Subcutaneous abdominal adipose tissue (tissue), 5 donors: ENCODE measurements around the gene SFT2D2.

Experiments used
- H3K27ac ChIP-seq: one replicate; pipeline ENCODE4 v1.7.0; 2013; ENCODE audit warnings: low read depth, mild to moderate bottlenecking, inconsistent platforms, low read length, moderate library complexity
- H3K27me3 ChIP-seq, 5 donors: one replicate each; pipeline ENCODE4 v1.7.0; 2013; ENCODE audit warnings: low read length in 5 of 5, inconsistent platforms in 1 of 5; ENCODE audit not compliant: control insufficient read depth in 5 of 5, insufficient read depth in 4 of 5
- H3K36me3 ChIP-seq, 5 donors: one replicate each; pipeline ENCODE4 v1.7.0; 2013; ENCODE audit warnings: low read length in 5 of 5; ENCODE audit not compliant: control insufficient read depth in 5 of 5, insufficient read depth in 5 of 5
- H3K4me1 ChIP-seq, 5 donors: one replicate each; pipeline ENCODE4 v1.7.0; 2013; ENCODE audit warnings: low read length in 5 of 5, mild to moderate bottlenecking in 3 of 5, moderate library complexity in 1 of 5; ENCODE audit not compliant: control insufficient read depth in 5 of 5, insufficient read depth in 5 of 5
- H3K4me3 ChIP-seq, 5 donors: one replicate each; pipeline ENCODE4 v1.7.0; 2013; ENCODE audit warnings: low read length in 5 of 5, low read depth in 1 of 5
- H3K9ac ChIP-seq, 5 donors: one replicate each; pipeline ENCODE4 v1.7.0; 2013; ENCODE audit warnings: low read length in 5 of 5, mild to moderate bottlenecking in 4 of 5, moderate library complexity in 3 of 5
- H3K9me3 ChIP-seq, 5 donors: one replicate each; pipeline ENCODE4 v1.7.0; 2013; ENCODE audit warnings: low read length in 5 of 5; ENCODE audit not compliant: control insufficient read depth in 5 of 5
- donor health status: healthy.
- donor health status: healthy.
- donor health status: healthy.
- donor health status: healthy.
- donor health status: healthy.

Gene SFT2D2

GRCh38 chr1:168259567-168259966 is 33.8 kb downstream of the SFT2D2 start:
- H3K27ac ChIP-seq = no peak overlapping the region
- H3K4me3 ChIP-seq = no peak overlapping the region
- H3K27me3 ChIP-seq = no peaks in the 10 kb centered on the region
- peaks cover 0 to 3% (median 0%) of the 10 kb centered on the region in 5 donors for H3K36me3 ChIP-seq
- no peak overlapping the region for H3K9ac ChIP-seq
- peaks cover 0 to 20% (median 9%) of the 10 kb centered on the region in 5 donors for H3K4me1 ChIP-seq
- peaks cover 0 to 9% (median 2%) of the 10 kb centered on the region in 5 donors for H3K9me3 ChIP-seq

DNA sequence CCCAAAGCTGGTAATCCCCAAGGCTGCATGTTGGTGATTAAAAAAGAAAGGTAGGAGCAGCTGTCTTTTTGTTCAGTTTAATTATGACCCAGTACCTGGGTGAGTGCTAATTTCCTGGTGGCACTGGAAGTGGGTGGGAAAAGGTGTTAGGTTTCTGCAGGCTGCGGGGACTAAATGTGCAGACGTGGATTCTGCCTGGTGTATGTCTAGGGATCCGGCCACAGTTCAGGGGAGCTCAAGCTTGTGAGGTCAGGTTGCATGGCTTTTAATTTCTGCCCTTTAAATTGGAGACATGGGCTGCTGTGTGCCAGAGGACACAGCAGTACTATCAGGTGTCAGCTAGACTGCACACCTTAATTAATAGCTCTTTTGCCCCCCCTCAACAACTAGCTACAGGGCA is 34.6 kb downstream of the SFT2D2 start:
- Histone ChIP-seq H3K9ac (no peak overlapping the region), H3K27ac (no peak overlapping the region)

DNA sequence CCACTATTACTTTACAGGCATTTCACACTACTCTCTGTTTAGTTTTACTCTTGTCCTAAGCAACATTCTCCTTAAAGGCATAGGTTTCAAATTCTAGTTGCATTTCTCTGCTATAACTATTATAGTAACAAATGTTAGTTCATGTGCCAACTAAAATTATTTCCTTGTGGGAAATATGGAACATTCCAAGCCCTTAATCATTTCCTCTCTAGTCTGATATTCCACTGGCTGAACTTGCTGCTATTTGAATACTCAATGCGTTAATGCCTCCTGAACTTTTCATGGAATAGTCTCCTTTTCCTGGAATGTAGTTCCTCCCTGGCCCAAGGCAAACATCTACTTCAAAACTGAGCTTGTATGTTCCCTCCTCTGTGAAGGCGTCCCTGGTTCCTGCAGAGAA is 35.6 kb downstream of the SFT2D2 start:
- H3K9me3 ChIP-seq = no peaks in the 10 kb centered on the region
- H3K4me3 ChIP-seq = no peak overlapping the region
- H3K4me1 ChIP-seq = peaks cover 0 to 20% (median 9%) of the 10 kb centered on the region in 5 donors
- H3K27ac ChIP-seq = no peak overlapping the region
- H3K36me3 ChIP-seq = peaks cover 0 to 3% (median 0%) of the 10 kb centered on the region in 5 donors
- H3K9ac ChIP-seq = no peak overlapping the region
- no peaks in the 10 kb centered on the region for H3K27me3 ChIP-seq

More for the DNA sequence above, 34.6 kb downstream of the SFT2D2 start:
- Histone ChIP-seq H3K36me3 (peaks cover 0 to 3% (median 0%) of the 10 kb centered on the region in 5 donors), H3K9me3 (peaks cover 0 to 9% (median 2%) of the 10 kb centered on the region in 5 donors), H3K27me3 (no peaks in the 10 kb centered on the region), H3K4me1 (peaks cover 0 to 20% (median 9%) of the 10 kb centered on the region in 5 donors), H3K4me3 (no peak overlapping the region)

- Histone ChIP-seq H3K27ac (no peak overlapping the region), H3K9me3 (no peaks in the 10 kb centered on the region), H3K9ac (no peak overlapping the region), H3K27me3 (no peaks in the 10 kb centered on the region), H3K36me3 (peaks cover 0 to 3% (median 0%) of the 10 kb centered on the region in 5 donors), H3K4me1 (peaks cover 0 to 20% (median 9%) of the 10 kb centered on the region in 5 donors), H3K4me3 (no peak overlapping the region)
Observed at GRCh38 chr1:168263130-168263529, 37.3 kb downstream of the SFT2D2 start.

GRCh38 chr1:168264296-168264695 is 38.5 kb downstream of the SFT2D2 start:
- no peak overlapping the region for H3K9ac ChIP-seq
- H3K4me1 ChIP-seq = peaks cover 0 to 20% (median 9%) of the 10 kb centered on the region in 5 donors
- H3K27me3 ChIP-seq = no peaks in the 10 kb centered on the region
- H3K9me3 ChIP-seq = no peaks in the 10 kb centered on the region
- H3K27ac ChIP-seq = no peak overlapping the region
- no peak overlapping the region for H3K4me3 ChIP-seq
- H3K36me3 ChIP-seq = peaks cover 0 to 3% (median 0%) of the 10 kb centered on the region in 5 donors

DNA sequence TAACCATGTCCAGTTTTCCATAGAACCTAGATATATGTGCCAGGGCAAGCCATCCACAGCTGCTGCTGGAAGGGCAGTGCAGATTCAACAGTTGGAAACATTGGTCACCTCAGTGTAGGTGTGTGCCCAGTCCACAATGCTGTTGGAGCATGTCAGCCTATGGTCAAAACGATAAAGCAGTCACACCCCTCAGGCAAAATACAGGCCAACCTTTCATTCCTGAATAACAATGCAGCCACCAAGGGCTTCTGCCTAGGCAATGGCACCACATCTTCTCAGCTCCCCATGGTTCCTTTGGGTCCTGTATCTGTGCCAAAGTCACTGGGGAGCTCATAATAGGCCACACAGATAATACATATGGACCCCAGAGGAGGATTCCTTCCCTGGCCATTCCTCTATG is 39.8 kb downstream of the SFT2D2 start:
- Histone ChIP-seq H3K27me3 (no peaks in the 10 kb centered on the region), H3K9me3 (no peaks in the 10 kb centered on the region), H3K36me3 (peaks cover 0 to 3% (median 0%) of the 10 kb centered on the region in 5 donors), H3K4me3 (no peak overlapping the region), H3K4me1 (peaks cover 0 to 17% (median 9%) of the 10 kb centered on the region in 5 donors), H3K9ac (no peak overlapping the region), H3K27ac (no peak overlapping the region)

GRCh38 chr1:168266644-168267186 is 40.9 kb downstream of the SFT2D2 start:
- no peak overlapping the region for H3K9ac ChIP-seq
- H3K4me1 ChIP-seq = peaks cover 0 to 6% (median 1%) of the 10 kb centered on the region in 5 donors
- no peak overlapping the region for H3K4me3 ChIP-seq
- H3K36me3 ChIP-seq = peaks cover 0 to 3% (median 0%) of the 10 kb centered on the region in 5 donors
- H3K9me3 ChIP-seq = no peaks in the 10 kb centered on the region
- H3K27ac ChIP-seq = no peak overlapping the region
- H3K27me3 ChIP-seq = no peaks in the 10 kb centered on the region

DNA sequence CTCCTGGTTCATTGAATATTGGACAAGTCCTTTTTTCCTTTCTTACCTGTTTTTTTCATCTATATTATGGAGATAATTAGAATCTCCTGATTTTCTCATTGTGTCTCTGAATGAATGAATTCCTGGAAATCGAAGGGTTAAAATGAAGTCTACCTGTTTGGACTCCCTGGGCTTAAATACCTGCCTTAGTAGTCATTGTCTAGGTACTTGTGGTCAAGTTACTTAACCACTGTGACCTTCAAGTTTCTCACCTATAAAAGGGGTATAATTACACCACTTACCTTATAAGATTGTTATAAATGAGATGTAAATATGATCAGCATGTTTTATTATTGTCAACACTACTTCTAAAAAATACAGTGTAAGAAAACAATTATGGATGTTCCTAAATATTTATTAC is 45.8 kb downstream of the SFT2D2 start:
- H3K9ac ChIP-seq = no peak overlapping the region
- no peaks in the 10 kb centered on the region for H3K9me3 ChIP-seq
- no peaks in the 10 kb centered on the region for H3K4me1 ChIP-seq
- no peaks in the 10 kb centered on the region for H3K36me3 ChIP-seq
- H3K27ac ChIP-seq = no peak overlapping the region
- no peak overlapping the region for H3K4me3 ChIP-seq
- no peaks in the 10 kb centered on the region for H3K27me3 ChIP-seq

- Histone ChIP-seq H3K27me3 (no peaks in the 10 kb centered on the region), H3K36me3 (no peaks in the 10 kb centered on the region), H3K4me1 (no peaks in the 10 kb centered on the region), H3K9ac (no peak overlapping the region), H3K9me3 (peaks cover 0 to 2% (median 0%) of the 10 kb centered on the region in 5 donors), H3K27ac (no peak overlapping the region), H3K4me3 (no peak overlapping the region)
Observed at GRCh38 chr1:168273575-168273974, 47.8 kb downstream of the SFT2D2 start.

DNA sequence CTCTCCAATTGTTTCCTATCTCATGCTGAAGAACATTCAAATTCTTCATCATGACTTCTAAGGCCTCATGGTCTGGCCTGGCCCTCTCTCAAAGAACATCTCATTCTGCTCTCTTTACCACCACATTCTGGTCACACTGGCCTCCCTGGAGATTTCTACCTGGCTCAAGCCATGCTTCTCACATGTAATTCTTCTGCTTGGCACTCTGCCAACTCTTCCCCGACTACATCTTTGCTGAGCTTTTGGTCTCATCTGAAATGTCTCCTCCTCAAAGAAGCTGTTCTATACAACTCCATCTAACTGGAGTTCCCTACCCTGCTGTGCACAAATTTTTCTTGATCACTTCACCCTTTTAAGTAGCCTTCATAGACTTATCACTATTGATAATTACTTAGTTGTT is 53.4 kb downstream of the SFT2D2 start:
- no peaks in the 10 kb centered on the region for H3K27me3 ChIP-seq
- H3K9ac ChIP-seq = no peak overlapping the region
- H3K36me3 ChIP-seq = no peaks in the 10 kb centered on the region
- no peak overlapping the region for H3K27ac ChIP-seq
- peaks cover 0 to 2% (median 0%) of the 10 kb centered on the region in 5 donors for H3K9me3 ChIP-seq
- H3K4me1 ChIP-seq = no peaks in the 10 kb centered on the region
- H3K4me3 ChIP-seq = no peak overlapping the region
